ENCODE results near the gene AXDND1. TPM values are rescaled to one million over a fixed set of nuclear protein-coding genes. Genes with fewer than 3 reads are reported as not detected.
"Not testable (repeated sequence)": the region's sequence is repeated elsewhere in the genome, so short reads cannot be mapped to it uniquely, and the experiment has no call there.

The AXDND1 gene
- total RNA-seq, 1 donor from 2014 or later: not detected

GRCh38 chr1:179445593-179445992 lies 79.8 kb downstream of the AXDND1 start:
- Mint-ChIP-seq H3K36me3 (ENCODE audit: unreplicated experiment) (no peaks in the 10 kb centered on the region), H3K4me3 (ENCODE audit: unreplicated experiment) (no peak overlapping the region), H3K4me1 (ENCODE audit: low read depth, unreplicated experiment) (no peaks in the 10 kb centered on the region), H3K9me3 (ENCODE audit: unreplicated experiment) (peaks cover 1% of the 10 kb centered on the region), H3K27ac (ENCODE audit: unreplicated experiment) (no peak overlapping the region), H3K27me3 (ENCODE audit: unreplicated experiment) (peaks cover 2% of the 10 kb centered on the region)
- no peak for DNase-seq
- TF ChIP-seq CTCF (IDR thresholded peaks at IDR 0.05; ENCODE audit: partially characterized antibody, unreplicated experiment): no peak

- Mint-ChIP-seq H3K4me1 (ENCODE audit: low read depth, unreplicated experiment) (no peaks in the 10 kb centered on the region), H3K36me3 (ENCODE audit: unreplicated experiment) (no peaks in the 10 kb centered on the region), H3K4me3 (ENCODE audit: unreplicated experiment) (no peak overlapping the region), H3K27ac (ENCODE audit: unreplicated experiment) (no peak overlapping the region), H3K9me3 (ENCODE audit: unreplicated experiment) (peaks cover 5% of the 10 kb centered on the region), H3K27me3 (ENCODE audit: unreplicated experiment) (peaks cover 3% of the 10 kb centered on the region)
- no peak for TF ChIP-seq CTCF (IDR thresholded peaks at IDR 0.05; ENCODE audit: partially characterized antibody, unreplicated experiment)
- DNase-seq: no peak
Measured at GRCh38 chr1:179447489-179447888, 81.7 kb downstream of the AXDND1 start.

- H3K36me3 Mint-ChIP-seq (ENCODE audit: unreplicated experiment): no peaks in the 10 kb centered on the region
- H3K27me3 Mint-ChIP-seq (ENCODE audit: unreplicated experiment): peaks cover 2% of the 10 kb centered on the region
- H3K4me1 Mint-ChIP-seq (ENCODE audit: low read depth, unreplicated experiment): no peaks in the 10 kb centered on the region
- no peak for TF ChIP-seq CTCF (IDR thresholded peaks at IDR 0.05; ENCODE audit: partially characterized antibody, unreplicated experiment)
- H3K4me3 Mint-ChIP-seq (ENCODE audit: unreplicated experiment): no peak overlapping the region
- DNase-seq: no peak
- H3K9me3 Mint-ChIP-seq (ENCODE audit: unreplicated experiment): peaks cover 5% of the 10 kb centered on the region
- no peak overlapping the region for H3K27ac Mint-ChIP-seq (ENCODE audit: unreplicated experiment)
Measured at GRCh38 chr1:179448437-179449149, 82.8 kb downstream of the AXDND1 start.

GRCh38 chr1:179459606-179460206 lies 93.9 kb downstream of the AXDND1 start:
- not testable (repeated sequence) for H3K27ac Mint-ChIP-seq (ENCODE audit: unreplicated experiment); DNase-seq; H3K4me3 Mint-ChIP-seq (ENCODE audit: unreplicated experiment); H3K9me3 Mint-ChIP-seq (ENCODE audit: unreplicated experiment); H3K27me3 Mint-ChIP-seq (ENCODE audit: unreplicated experiment); H3K36me3 Mint-ChIP-seq (ENCODE audit: unreplicated experiment); H3K4me1 Mint-ChIP-seq (ENCODE audit: low read depth, unreplicated experiment)

- not testable (repeated sequence) for H3K27me3 Mint-ChIP-seq (ENCODE audit: unreplicated experiment); H3K27ac Mint-ChIP-seq (ENCODE audit: unreplicated experiment); DNase-seq; H3K9me3 Mint-ChIP-seq (ENCODE audit: unreplicated experiment); H3K36me3 Mint-ChIP-seq (ENCODE audit: unreplicated experiment); H3K4me3 Mint-ChIP-seq (ENCODE audit: unreplicated experiment); H3K4me1 Mint-ChIP-seq (ENCODE audit: low read depth, unreplicated experiment)
Measured at GRCh38 chr1:179465661-179466060, 99.9 kb downstream of the AXDND1 start.

GRCh38 chr1:179474713-179475112 lies 108.9 kb downstream of the AXDND1 start:
- Mint-ChIP-seq H3K36me3 (ENCODE audit: unreplicated experiment) (peaks cover 30% of the 10 kb centered on the region), H3K4me1 (ENCODE audit: low read depth, unreplicated experiment) (no peaks in the 10 kb centered on the region), H3K27ac (ENCODE audit: unreplicated experiment) (no peak overlapping the region), H3K27me3 (ENCODE audit: unreplicated experiment) (no peaks in the 10 kb centered on the region), H3K4me3 (ENCODE audit: unreplicated experiment) (no peak overlapping the region), H3K9me3 (ENCODE audit: unreplicated experiment) (peaks cover 9% of the 10 kb centered on the region)
- DNase-seq: no peak
- TF ChIP-seq CTCF (IDR thresholded peaks at IDR 0.05; ENCODE audit: partially characterized antibody, unreplicated experiment): no peak
